Measurements from ENCODE around the gene ICAM1. TPM values are rescaled to one million over a fixed set of nuclear protein-coding genes. Genes with fewer than 3 reads are reported as not detected.
A peak's percentile ranks its signal among the peaks of the same experiment; 100 is the strongest.

The ICAM1 gene
- polyA plus RNA-seq, 1 donor (not counting 4 experiments of a cell fraction or from before 2014, with no cell fraction given), result 0.30 TPM

DNA sequence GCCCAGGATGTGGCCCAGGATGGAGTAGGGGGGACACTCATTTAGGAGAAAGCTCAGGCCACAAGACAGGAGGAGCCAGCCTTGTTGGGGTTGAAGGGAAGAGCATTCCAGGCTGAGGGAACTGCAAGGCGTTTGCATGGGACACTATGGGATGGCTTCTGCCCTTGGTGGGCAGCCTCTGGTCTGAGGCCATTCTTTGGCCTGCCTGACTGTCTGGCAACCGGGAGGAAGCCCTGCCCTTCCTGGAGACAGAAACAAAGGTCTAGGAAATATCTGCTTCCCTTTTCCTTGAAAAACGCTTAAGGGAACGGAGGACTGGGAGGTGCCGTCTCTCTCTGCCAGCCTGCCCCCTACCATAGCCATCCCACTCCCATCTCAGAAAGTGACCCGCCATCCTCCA, 2.8 kb upstream of the ICAM1 start:
- no peaks in the 10 kb centered on the region for H3K9me3 ChIP-seq (ENCODE audit: control insufficient read depth, low read depth, low read length)
- dilution Hi-C loops (cut with MboI; ENCODE audit: extremely low pct_ligation_motif_present, low sequenced_read_pairs), result no loop called here
- FAIRE-seq, result no peak
- H3K36me3 ChIP-seq (ENCODE audit: control insufficient read depth in 2 of 2, extremely low read depth in 1 of 2, insufficient read depth in 2 of 2, low read length in 2 of 2), result no peaks in the 10 kb centered on the region
- H2AFZ ChIP-seq (ENCODE audit: control insufficient read depth, low read length), result no peak overlapping the region
- TF ChIP-seq EZH2 (IDR thresholded peaks at IDR 0.05; ENCODE audit: low read length), result no peak
- no peak for TF ChIP-seq CTCF (optimal IDR thresholded peaks at IDR 0.05 in 1 of 3, IDR thresholded peaks at IDR 0.05 in 1 of 3, conservative IDR thresholded peaks at IDR 0.05 in 1 of 3; ENCODE audit: extremely low read depth in 1 of 3, insufficient read depth in 2 of 3, low read length in 3 of 3)
- no peaks in the 10 kb centered on the region for H3K9me1 ChIP-seq (ENCODE audit: control insufficient read depth, extremely low read depth, insufficient read depth, low read length)
- H3K4me1 ChIP-seq (ENCODE audit: control insufficient read depth, extremely low read depth, insufficient read depth, low read length), result peaks cover 9% of the 10 kb centered on the region
- peaks cover 23% of the 10 kb centered on the region for H3K27me3 ChIP-seq (ENCODE audit: control insufficient read depth, extremely low read depth, insufficient read depth, low read length)
- no peak for DNase-seq (ENCODE audit: low read depth, low spot score)
- H3K79me2 ChIP-seq (ENCODE audit: control insufficient read depth, insufficient read depth, low read length), result no peaks in the 10 kb centered on the region
- H3K4me3 ChIP-seq (ENCODE audit: control insufficient read depth in 2 of 3, extremely low read depth in 1 of 3, insufficient read depth in 2 of 3, low read depth in 1 of 3, low read length in 3 of 3), result no peak overlapping the region
- H3K4me2 ChIP-seq (ENCODE audit: control insufficient read depth, extremely low read depth, insufficient read depth, low read depth, low read length), result no peak overlapping the region
- no peak overlapping the region for H3K27ac ChIP-seq (ENCODE audit: control insufficient read depth, insufficient read depth, low read length)
- no peak overlapping the region for H3K9ac ChIP-seq (ENCODE audit: control insufficient read depth, extremely low read depth, insufficient read depth, low read length)
- H4K20me1 ChIP-seq (ENCODE audit: control insufficient read depth, extremely low read depth, insufficient read depth, low read length), result no peaks in the 10 kb centered on the region

DNA sequence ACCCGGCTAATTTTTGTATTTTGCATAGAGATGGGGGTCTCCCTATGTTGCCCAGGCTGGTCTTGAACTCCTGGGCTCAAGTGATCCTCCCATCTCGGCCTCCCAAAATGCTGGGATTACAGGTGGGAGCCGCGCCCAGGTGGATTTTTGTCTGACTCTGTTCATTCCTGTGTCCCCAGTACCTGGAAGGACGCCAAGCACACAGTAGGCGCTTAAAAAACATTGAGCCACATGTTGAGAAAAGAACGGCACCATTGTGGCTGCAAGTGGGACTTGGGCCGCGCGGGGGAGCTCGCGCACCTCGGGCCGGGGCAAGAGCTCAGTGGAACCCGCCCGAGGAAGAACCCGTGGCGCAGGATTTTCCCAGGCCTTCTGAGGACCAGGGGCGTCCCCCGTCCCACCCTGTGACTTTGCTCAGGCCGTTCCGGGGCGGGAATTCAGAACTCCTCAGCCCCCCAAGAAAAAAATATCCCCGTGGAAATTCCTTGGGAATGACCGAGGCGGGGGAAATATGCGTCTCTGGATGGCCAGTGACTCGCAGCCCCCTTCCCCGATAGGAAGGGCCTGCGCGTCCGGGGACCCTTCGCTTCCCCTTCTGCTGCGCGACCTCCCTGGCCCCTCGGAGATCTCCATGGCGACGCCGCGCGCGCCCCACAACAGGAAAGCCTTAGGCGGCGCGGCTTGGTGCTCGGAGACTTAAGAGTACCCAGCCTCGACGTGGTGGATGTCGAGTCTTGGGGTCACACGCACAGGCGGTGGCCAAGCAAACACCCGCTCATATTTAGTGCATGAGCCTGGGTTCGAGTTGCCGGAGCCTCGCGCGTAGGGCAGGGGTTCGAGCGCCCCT, 1.4 kb upstream of the ICAM1 start:
- H3K4me1 ChIP-seq (ENCODE audit: control insufficient read depth, extremely low read depth, insufficient read depth, low read length), result peaks cover 9% of the 10 kb centered on the region
- peak overlapping the region; percentile 15 for H2AFZ ChIP-seq (ENCODE audit: control insufficient read depth, low read length)
- no peaks in the 10 kb centered on the region for H3K9me3 ChIP-seq (ENCODE audit: control insufficient read depth, low read depth, low read length)
- dilution Hi-C loops (cut with MboI; ENCODE audit: extremely low pct_ligation_motif_present, low sequenced_read_pairs), result no loop called here
- TF ChIP-seq EZH2 (IDR thresholded peaks at IDR 0.05; ENCODE audit: low read length), result no peak
- peak; percentile 79 to 98 (median 93) for TF ChIP-seq CTCF (optimal IDR thresholded peaks at IDR 0.05 in 1 of 3, IDR thresholded peaks at IDR 0.05 in 1 of 3, conservative IDR thresholded peaks at IDR 0.05 in 1 of 3; ENCODE audit: extremely low read depth in 1 of 3, insufficient read depth in 2 of 3, low read length in 3 of 3)
- H3K79me2 ChIP-seq (ENCODE audit: control insufficient read depth, insufficient read depth, low read length), result no peaks in the 10 kb centered on the region
- DNase-seq (ENCODE audit: low read depth, low spot score) (no peak), FAIRE-seq (no peak)
- H3K36me3 ChIP-seq (ENCODE audit: control insufficient read depth in 2 of 2, extremely low read depth in 1 of 2, insufficient read depth in 2 of 2, low read length in 2 of 2), result no peaks in the 10 kb centered on the region
- H3K27me3 ChIP-seq (ENCODE audit: control insufficient read depth, extremely low read depth, insufficient read depth, low read length), result peaks cover 23% of the 10 kb centered on the region
- H3K27ac ChIP-seq (ENCODE audit: control insufficient read depth, insufficient read depth, low read length), result no peak overlapping the region
- H3K9ac ChIP-seq (ENCODE audit: control insufficient read depth, extremely low read depth, insufficient read depth, low read length), result peak overlapping the region; percentile 15
- peak overlapping the region in 2 of 3 experiments; percentile 1 to 9 for H3K4me3 ChIP-seq (ENCODE audit: control insufficient read depth in 2 of 3, extremely low read depth in 1 of 3, insufficient read depth in 2 of 3, low read depth in 1 of 3, low read length in 3 of 3)
- no peaks in the 10 kb centered on the region for H4K20me1 ChIP-seq (ENCODE audit: control insufficient read depth, extremely low read depth, insufficient read depth, low read length)
- peak overlapping the region; percentile 78 for H3K4me2 ChIP-seq (ENCODE audit: control insufficient read depth, extremely low read depth, insufficient read depth, low read depth, low read length)
- no peaks in the 10 kb centered on the region for H3K9me1 ChIP-seq (ENCODE audit: control insufficient read depth, extremely low read depth, insufficient read depth, low read length)
